ENCODE measurements around the gene OR2C1.

GRCh38 chr16:3377917-3378316, 22.2 kb downstream of the OR2C1 start:
- TF ChIP-seq EP300 (IDR thresholded peaks at IDR 0.05) = no peak
- TF ChIP-seq, protein P1, sequence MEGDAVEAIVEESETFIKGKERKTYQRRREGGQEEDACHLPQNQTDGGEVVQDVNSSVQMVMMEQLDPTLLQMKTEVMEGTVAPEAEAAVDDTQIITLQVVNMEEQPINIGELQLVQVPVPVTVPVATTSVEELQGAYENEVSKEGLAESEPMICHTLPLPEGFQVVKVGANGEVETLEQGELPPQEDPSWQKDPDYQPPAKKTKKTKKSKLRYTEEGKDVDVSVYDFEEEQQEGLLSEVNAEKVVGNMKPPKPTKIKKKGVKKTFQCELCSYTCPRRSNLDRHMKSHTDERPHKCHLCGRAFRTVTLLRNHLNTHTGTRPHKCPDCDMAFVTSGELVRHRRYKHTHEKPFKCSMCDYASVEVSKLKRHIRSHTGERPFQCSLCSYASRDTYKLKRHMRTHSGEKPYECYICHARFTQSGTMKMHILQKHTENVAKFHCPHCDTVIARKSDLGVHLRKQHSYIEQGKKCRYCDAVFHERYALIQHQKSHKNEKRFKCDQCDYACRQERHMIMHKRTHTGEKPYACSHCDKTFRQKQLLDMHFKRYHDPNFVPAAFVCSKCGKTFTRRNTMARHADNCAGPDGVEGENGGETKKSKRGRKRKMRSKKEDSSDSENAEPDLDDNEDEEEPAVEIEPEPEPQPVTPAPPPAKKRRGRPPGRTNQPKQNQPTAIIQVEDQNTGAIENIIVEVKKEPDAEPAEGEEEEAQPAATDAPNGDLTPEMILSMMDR (IDR thresholded peaks at IDR 0.05) = no peak
- no peak for TF ChIP-seq POLR2AphosphoS5 (IDR thresholded peaks at IDR 0.05)
